ENCODE results near the gene ACACA.

ACACA gene

DNA sequence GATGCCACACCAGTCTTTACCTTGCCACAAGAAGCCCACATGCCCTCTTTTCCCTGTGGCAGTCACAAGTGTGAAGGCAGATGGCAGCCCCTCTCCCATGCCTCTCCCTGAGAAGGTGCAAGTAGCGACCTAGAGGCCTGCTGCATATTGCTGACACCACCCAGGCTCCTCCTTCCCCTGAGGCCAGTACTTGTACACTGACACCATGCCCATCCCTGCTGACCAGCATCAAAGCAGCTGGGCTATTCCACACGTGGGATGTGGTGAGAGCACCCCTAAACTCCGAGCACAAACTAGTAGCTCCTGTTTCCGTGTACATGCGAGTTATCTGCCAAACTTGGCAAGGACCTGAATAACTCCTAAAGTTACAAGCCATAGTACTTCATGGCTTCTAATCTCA lies 308.5 kb downstream of the ACACA start:
- TF ChIP-seq, protein P1, sequence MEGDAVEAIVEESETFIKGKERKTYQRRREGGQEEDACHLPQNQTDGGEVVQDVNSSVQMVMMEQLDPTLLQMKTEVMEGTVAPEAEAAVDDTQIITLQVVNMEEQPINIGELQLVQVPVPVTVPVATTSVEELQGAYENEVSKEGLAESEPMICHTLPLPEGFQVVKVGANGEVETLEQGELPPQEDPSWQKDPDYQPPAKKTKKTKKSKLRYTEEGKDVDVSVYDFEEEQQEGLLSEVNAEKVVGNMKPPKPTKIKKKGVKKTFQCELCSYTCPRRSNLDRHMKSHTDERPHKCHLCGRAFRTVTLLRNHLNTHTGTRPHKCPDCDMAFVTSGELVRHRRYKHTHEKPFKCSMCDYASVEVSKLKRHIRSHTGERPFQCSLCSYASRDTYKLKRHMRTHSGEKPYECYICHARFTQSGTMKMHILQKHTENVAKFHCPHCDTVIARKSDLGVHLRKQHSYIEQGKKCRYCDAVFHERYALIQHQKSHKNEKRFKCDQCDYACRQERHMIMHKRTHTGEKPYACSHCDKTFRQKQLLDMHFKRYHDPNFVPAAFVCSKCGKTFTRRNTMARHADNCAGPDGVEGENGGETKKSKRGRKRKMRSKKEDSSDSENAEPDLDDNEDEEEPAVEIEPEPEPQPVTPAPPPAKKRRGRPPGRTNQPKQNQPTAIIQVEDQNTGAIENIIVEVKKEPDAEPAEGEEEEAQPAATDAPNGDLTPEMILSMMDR (IDR thresholded peaks at IDR 0.05; ENCODE audit: extremely low read depth, missing control alignments), result no peak
- no peak for DNase-seq (ENCODE audit: low spot score)

DNA sequence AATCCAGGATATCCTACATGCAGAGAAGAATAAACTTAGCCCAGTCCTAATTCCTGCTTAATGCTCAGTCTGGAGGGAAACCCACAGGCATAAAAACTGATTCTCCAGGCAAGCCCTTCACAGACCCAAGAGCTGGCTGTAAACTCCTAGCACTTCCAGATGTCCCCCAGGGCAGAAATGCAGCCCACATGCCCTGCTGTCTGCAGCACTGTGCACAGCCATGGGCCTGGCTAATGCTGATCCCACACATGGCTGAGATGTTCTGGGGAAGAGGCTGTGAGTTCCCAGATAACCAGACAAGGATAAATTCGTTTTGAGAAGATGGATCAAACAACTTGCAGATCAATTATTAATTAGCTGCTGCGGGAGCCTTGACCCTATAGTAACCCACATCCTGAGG lies 309.5 kb downstream of the ACACA start:
- no peak for DNase-seq (ENCODE audit: low spot score)
- TF ChIP-seq, protein P1 (IDR thresholded peaks at IDR 0.05; ENCODE audit: extremely low read depth, missing control alignments), result no peak

DNA sequence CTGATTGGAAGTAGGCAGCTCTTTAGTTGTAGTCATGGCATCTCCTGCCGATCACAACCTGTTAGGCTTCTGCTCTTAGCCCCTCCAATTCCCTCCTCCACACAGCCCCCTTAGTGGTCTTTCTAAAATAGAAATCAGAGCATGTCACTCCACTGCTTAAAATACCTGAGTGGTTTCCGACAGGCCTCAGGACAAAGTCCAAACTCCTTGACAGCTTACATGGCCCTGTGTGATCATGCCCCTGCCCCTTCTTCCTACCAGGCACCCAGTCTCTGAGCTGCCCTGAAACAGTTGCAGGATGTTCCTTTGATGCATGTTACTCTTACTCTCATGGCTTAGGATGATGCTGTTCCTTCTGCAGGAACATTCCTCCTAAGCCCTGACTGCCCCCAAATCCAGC lies 310.6 kb downstream of the ACACA start:
- TF ChIP-seq, protein P1 (IDR thresholded peaks at IDR 0.05; ENCODE audit: extremely low read depth, missing control alignments), result no peak
- no peak for DNase-seq (ENCODE audit: low spot score)

DNA sequence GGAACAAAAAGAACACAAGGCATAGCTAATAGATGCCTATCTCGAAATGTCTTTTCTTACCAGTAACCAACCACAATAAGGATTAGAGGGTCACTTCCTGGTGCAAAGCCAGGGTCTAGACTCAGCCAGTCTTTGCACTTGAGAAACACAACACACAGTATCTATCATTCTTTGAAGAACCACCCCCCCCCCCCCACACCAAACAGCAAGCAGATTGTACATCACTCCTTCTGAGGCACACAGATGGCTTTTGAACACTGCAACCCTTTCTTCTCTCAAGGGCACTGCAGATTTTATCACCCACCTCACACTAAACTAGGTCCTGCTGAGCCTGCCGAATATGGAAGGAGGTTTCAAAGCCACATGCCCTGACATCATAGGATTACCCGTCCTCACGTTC lies 312.2 kb downstream of the ACACA start:
- TF ChIP-seq, protein P1 (IDR thresholded peaks at IDR 0.05; ENCODE audit: extremely low read depth, missing control alignments), result no peak
- DNase-seq (ENCODE audit: low spot score), result no peak

DNA sequence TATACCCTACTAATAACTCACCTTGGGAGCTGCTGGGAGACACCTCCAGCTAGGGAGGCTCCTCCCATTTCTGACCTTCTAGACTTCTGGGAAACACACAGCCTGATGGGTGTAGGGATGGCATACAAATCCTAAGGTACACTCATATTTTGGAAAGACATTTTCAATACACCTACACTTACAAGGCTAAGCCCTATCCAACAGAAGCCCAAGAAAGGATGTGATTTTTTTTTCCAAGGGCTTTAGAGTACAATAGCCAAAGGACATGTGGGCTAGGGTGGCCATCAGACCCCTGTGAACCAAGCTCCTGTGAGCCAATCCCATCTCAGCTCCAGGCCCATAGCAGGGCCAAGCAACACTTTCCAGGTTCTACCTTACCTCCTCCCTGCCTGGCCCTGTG lies 313.9 kb downstream of the ACACA start:
- TF ChIP-seq, protein P1 (IDR thresholded peaks at IDR 0.05; ENCODE audit: extremely low read depth, missing control alignments), result no peak
- DNase-seq (ENCODE audit: low spot score), result no peak

DNA sequence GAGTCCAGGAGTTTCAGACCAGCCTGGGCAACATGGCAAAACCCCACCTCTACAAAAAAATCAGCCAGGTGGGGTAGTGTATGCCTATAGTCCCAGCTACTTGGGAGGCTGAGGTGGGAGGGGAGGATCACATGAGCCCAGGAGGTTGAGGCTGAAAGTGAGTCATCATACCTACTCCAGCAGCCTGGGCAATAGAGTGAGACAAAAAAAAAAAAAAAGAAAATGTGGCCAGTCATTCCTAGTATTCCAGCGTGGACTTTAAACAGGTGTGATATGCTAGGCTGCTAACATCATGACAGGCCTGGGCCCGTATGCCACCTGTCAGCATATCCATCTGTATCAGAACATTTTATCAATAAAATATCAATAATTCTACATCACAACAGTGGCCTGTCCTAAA lies 314.6 kb downstream of the ACACA start:
- TF ChIP-seq, protein P1 (IDR thresholded peaks at IDR 0.05; ENCODE audit: extremely low read depth, missing control alignments), result no peak

DNA sequence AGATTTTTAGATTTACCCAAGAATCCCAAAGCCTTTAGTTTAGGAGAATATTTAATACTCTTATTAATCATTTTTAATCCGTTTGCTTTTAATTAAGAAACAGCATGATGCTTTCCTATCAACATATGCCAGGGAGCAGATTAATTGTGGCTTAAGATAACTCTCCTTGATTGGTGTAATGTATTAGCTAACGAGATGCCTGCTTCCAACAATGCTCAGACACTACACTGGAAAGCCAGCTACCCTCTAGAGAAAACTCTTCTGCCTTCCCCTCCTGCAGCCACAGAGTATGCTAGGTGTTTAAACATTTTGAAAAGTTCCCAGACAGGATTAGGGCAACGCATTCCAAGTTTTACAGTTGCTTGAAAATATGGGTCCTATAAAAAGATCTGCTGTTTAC lies 315.7 kb downstream of the ACACA start:
- DNase-seq (ENCODE audit: low spot score), result no peak
- TF ChIP-seq, protein P1 (IDR thresholded peaks at IDR 0.05; ENCODE audit: extremely low read depth, missing control alignments), result no peak

More for the DNA sequence above, 314.6 kb downstream of the ACACA start:
- no peak for DNase-seq (ENCODE audit: low spot score)

Measured in GM20000 (cell line).